CD4-positive, alpha-beta T cell treated with Interleukin-21 for 1 hour (primary cell): Measurements from ENCODE around the gene SHF.
A peak's percentile ranks its signal among the peaks of the same experiment; 100 is the strongest.
"Not testable (repeated sequence)": the region's sequence is repeated elsewhere in the genome, so short reads cannot be mapped to it uniquely, and the experiment has no call there.

Experiments used
- DNase-seq: peaks from one replicate; pipeline ENCODE4 v3.0.0-alpha.2; 2020

SHF gene, protein sequence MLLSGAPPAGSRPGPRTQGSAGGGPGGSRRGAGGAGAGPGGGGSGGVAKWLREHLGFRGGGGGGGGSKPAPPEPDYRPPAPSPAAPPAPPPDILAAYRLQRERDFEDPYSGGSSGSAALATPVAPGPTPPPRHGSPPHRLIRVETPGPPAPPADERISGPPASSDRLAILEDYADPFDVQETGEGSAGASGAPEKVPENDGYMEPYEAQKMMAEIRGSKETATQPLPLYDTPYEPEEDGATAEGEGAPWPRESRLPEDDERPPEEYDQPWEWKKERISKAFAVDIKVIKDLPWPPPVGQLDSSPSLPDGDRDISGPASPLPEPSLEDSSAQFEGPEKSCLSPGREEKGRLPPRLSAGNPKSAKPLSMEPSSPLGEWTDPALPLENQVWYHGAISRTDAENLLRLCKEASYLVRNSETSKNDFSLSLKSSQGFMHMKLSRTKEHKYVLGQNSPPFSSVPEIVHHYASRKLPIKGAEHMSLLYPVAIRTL

DNA sequence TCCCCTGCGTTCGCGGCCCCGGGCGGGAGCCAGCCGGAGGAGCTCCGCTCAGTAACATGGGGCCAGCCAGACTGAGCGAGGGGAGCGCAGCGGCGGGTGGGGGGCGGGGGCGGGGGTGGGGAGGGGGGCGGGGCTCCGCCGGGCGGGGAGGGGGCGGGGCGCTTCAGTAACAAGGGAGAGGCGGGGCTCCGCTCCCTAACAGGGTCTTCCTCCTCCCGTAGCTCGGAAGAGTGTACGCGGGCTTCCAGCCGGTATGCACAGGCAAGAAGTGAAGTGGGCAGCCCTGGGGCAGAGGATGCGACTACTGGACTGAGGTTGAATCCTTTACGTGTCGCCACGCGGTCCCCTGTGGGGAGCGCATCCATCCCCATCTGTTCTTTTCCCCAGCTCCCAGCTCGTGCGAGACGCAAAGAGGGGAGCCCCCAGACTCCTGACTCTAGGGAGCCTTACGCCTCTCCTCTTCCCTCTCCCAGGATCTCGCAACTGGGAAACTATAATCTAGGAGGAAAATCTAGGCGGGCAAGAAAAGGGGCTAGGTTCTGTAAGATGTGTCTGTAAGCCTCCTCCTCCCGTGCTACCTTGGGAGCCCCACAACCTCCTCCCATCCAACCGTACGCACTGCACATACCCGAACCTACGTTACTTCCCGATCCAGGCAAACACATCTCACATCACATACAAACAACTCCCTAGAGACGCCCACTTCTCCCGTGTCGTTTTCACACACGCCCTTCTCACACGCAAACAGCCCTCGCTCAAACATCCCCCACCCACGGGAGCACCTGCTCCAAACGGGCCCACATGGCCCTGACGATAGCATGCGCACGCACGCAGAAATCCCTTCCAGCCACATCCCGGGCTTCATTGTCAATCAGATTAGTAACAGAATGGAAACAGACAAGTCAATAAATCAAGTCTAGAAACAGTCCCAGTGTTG is at the start of gene SHF:
TSS of gene SHF (minus strand) at position 73 of the 937 bp plus-strand sequence. CDS start at position 58, 15 bp downstream.
- peak; percentile 62 for DNase-seq

GRCh38 chr15:45236806-45237205 is 49.0 kb upstream of the SHF start:
- not testable (repeated sequence) for DNase-seq

GRCh38 chr15:45234562-45235235 is 46.9 kb upstream of the SHF start:
- DNase-seq, result no peak

GRCh38 chr15:45231864-45232562 is 44.2 kb upstream of the SHF start:
- no peak for DNase-seq

- no peak for DNase-seq
Observed at GRCh38 chr15:45231132-45231531, 43.4 kb upstream of the SHF start.

DNA sequence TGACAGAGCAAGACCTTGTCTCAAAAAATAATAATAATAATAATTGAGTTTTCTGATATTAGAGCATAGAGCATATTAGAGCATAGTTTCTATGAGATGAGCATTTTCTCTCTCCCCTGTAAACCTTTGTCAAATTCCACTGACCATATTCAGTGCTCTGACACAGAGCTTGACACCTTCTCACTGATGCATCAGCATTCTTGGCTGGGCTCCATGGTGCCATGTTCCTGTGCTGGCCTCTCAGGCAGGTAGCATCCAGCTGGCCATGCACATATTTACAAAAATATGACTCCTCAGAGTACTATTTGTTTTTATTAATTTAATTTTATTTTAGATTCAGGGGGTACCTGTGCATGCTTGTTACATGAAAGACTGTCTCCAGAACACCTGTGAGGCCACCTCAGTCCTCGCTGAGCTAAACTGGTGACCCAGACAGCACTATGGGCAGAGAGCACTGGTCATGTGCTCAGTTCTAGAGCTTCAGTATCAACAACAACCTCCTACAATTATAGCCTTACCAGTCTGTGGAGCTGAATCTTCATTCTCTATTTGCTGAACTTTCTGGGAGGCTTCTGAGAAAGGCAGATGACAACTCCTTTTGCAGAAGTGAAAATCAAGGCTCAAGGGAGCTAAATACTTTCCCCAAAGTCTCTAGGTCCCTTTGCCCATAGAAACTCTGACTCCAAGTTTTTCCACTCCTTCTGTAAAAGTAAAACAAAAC is 42.6 kb upstream of the SHF start:
- no peak for DNase-seq

- DNase-seq, result no peak
Observed at GRCh38 chr15:45228931-45229330, 41.2 kb upstream of the SHF start.

GRCh38 chr15:45225506-45226273 is 37.9 kb upstream of the SHF start:
- DNase-seq, result no peak

GRCh38 chr15:45224621-45225217 is 37.0 kb upstream of the SHF start:
- no peak for DNase-seq

GRCh38 chr15:45221967-45222366 is 34.2 kb upstream of the SHF start:
- no peak for DNase-seq

DNA sequence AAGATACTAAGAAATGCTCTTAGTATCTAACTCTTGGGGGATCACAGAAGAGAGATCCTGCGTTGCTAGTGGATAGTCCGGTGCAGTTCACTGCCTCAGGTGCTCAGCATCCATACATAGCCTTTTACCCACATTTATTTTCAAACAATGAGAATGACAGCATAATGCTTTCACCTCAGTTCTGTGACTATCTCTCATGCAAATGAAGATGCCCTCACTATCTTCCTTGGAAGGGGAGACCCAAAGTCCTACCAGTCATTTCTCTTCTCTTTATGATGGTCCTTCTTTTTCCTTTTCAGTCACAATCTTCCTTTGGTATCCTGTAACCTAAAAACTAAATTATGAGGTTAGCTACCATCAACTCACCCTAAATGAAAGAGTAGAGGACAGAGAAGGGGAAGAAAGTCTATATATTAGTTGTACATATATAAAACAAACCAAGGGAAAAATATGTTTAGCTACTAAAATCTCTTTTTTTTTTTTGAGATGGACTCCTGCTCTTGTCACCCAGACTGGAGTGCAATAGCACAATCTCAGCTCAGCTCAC is 33.4 kb upstream of the SHF start:
- DNase-seq, result no peak

DNA sequence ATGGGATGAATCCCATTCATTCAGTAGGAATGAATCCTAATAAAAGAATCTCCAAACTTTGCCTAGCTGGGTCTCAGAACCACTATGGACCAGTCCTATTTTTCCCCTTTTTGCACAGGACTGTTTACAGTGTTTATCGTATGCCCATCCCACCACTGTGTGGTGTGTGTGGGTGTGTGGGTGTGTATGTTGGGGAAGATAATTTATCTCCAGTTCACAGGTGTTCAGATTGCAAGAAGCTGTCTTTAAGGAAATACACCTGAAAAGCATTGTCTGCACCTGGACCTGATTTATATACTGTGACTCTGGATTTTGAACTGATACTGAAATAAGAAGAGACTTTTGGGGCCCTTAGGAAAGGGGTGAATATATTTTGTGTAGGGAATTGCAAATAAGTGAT is 24.7 kb upstream of the SHF start:
- DNase-seq, result no peak

DNA sequence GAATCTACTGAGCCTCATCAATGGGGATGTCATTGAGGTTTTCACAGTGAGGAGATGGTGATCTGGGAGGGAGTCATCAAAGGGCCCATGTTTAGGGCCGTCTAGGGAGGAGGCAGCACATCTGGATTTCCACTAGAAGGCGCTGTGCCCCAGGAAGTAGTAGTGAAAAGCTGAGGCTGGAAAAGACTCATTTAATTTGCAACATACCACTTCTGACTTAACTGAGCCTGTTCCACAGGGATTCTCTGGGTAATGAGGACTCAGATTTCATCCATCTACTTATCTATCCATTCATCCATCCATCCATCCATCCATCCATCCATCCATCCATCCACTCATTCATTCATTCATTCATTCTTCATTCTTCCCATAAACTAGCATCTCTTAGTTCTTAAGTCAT is 17.4 kb upstream of the SHF start:
- DNase-seq, result peak; percentile 70

DNA sequence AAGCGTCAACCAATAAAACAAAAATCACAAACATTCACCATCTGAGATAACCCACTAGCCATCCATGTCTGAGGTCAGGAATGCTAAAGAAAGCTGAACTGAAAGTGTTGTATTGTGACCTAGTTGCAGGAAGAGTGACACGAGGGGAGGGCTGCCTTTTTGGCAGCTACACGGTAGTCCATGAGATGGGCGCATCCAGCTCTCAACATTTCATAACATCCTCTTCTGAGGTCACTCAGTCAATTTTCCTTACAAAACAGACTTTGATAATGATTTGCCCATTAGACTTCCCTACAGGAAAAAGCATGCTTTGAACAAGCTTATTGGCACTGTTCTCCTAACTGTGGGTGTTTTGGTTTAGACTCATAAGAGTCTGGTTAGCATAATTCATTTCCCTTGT is 15.4 kb upstream of the SHF start:
- DNase-seq, result no peak

GRCh38 chr15:45201869-45202268 is 14.1 kb upstream of the SHF start:
- no peak for DNase-seq

DNA sequence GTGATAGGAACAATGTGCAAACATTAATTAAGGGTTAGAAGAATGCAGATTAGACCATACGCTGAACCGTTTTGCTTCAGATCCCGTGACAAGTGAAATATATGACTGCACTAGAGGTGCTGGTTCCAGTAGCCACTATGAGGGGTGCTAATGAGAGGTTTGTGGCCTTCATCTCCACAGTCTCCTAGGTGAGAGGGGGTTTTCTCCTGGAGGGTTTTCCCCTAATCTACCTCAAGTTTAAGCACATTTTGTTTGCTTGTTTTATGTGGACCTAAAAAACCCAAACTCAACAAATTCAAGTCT is 13.7 kb upstream of the SHF start:
- peak; percentile 45 for DNase-seq

- peak; percentile 87 for DNase-seq
Observed at GRCh38 chr15:45200799-45201556, 13.2 kb upstream of the SHF start.

DNA sequence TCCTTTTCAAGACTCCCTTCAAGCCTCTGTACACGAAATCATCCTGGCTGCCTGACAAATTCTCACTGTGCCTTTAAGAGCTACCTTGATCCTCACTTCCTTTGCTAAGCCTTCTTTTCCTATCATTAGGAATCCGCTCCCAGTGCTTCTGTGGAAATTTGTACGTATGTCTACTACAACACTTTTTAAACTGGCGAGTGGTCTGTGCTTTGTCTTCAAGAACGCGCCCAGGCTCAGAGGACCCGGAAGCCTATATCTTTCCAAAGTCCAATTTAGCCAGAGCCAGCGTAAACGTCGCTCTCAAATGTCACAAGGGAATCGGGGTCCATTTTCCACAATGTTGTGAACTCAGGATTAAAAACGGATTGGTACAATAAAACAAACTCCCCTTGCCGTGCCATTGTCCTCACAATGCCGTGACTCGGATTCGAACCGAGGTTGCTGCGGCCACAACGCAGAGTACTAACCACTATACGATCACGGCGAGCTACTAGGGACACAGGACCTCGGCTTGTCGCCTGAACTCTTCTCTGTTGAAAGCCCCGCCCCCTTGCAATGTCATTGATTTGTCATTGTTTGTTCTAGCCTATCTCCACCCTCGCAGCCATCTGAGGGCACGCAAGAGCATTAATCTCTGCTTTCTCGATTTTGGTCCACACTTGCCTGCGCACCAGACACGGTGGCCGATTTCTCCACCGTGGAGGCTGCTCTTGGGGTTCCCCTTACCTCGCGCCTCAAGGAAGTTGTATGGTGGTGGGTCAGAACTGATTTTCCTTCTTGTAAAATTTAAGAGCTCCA is 12.4 kb upstream of the SHF start:
- peak; percentile 98 for DNase-seq
